Measurements from ENCODE around the gene TMEM88.

The TMEM88 gene

DNA sequence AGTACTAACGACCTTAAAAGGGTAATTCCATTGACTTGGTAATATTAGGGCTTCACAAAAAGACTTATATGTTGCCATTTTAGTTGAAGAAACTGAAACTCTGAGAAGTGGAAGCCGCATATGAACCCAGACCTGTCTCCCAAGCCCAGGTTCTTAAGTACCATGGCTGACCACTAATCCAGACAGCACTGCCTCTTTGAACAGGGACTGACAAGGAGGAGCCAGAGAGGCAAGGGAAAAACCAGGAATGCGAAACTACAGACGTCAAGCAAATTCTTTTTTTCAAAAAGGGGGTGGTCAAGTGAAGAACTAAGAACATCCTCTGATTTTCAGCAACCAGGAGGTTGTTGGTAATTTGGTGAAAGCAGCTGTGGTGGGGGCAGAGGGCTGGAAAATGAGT is 18.2 kb downstream of the TMEM88 start:
- Histone ChIP-seq H3K36me3 (ENCODE audit: control insufficient read depth, insufficient read depth, low read length) (peaks cover 2% of the 10 kb centered on the region), H3K79me2 (ENCODE audit: control insufficient read depth, insufficient read depth, low read length) (no peaks in the 10 kb centered on the region), H2BK15ac (replicated peaks; ENCODE audit: low read depth) (no peak overlapping the region), H4K8ac (ENCODE audit: low read depth, low read length) (no peak overlapping the region), H2AK5ac (ENCODE audit: low read length) (no peak overlapping the region), H3K9ac (ENCODE audit: low read length) (no peak overlapping the region), H3K27ac (ENCODE audit: low read depth, low read length) (no peak overlapping the region), H3K79me1 (ENCODE audit: low read length) (no peaks in the 10 kb centered on the region), H4K5ac (ENCODE audit: low read length) (no peak overlapping the region), H3K4me2 (ENCODE audit: low read length) (no peak overlapping the region), H2BK120ac (ENCODE audit: low read depth, low read length) (no peak overlapping the region), H3K56ac (ENCODE audit: low read length) (no peak overlapping the region), H3K23ac (ENCODE audit: low read length) (no peak overlapping the region), H3K27me3 (ENCODE audit: insufficient read depth, low read length, poor library complexity) (no peaks in the 10 kb centered on the region), H3K4me3 (ENCODE audit: low read length) (no peak overlapping the region), H3K18ac (ENCODE audit: low read length) (no peak overlapping the region), H2BK5ac (ENCODE audit: low read length) (no peak overlapping the region), H3K4me1 (ENCODE audit: control insufficient read depth, low read depth, low read length) (no peaks in the 10 kb centered on the region), H3K4ac (ENCODE audit: low read depth, low read length) (no peak overlapping the region)
- WGBS (ENCODE audit: extremely low coverage, insufficient coverage, low lambda C conversion rate): no CpG with 5 or more reads among the region's 4 CpGs
- no peak for DNase-seq

DNA sequence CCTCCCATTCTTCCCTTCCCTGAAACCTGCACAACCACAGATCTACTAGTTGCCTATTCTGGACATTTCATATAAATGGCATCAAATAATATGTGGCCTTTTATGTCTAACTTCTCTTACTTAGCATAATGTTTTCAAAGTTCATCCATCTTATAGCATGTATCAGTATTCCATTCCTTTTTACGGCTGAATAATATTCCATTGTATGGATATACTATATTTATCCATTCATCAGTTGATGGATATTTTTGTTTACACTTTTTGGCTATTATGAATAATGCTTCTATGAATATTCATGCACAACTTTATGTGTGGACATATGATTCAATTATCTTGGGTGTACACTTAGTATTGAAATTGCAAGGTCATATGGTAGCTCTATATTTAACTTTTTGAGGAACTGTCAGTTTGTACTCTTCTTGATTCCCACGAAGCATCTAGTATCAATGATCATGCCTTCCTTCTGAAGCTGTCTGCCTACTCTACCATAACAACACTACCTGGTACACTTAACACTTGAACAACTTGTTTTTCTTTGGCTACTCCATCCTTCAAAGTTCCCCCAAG is 21.0 kb downstream of the TMEM88 start:
- no peaks in the 10 kb centered on the region for H3K79me2 ChIP-seq (ENCODE audit: control insufficient read depth, insufficient read depth, low read length)
- H2BK15ac ChIP-seq (replicated peaks; ENCODE audit: low read depth): no peak overlapping the region
- no peak overlapping the region for H4K8ac ChIP-seq (ENCODE audit: low read depth, low read length)
- H2AK5ac ChIP-seq (ENCODE audit: low read length): no peak overlapping the region
- no peak overlapping the region for H3K4me3 ChIP-seq (ENCODE audit: low read length)
- peaks cover 1% of the 10 kb centered on the region for H3K79me1 ChIP-seq (ENCODE audit: low read length)
- H3K56ac ChIP-seq (ENCODE audit: low read length): no peak overlapping the region
- H3K23ac ChIP-seq (ENCODE audit: low read length): no peak overlapping the region
- WGBS (ENCODE audit: extremely low coverage, insufficient coverage, low lambda C conversion rate): no CpG with 5 or more reads among the region's 2 CpGs
- no peaks in the 10 kb centered on the region for H3K27me3 ChIP-seq (ENCODE audit: insufficient read depth, low read length, poor library complexity)
- no peak overlapping the region for H4K5ac ChIP-seq (ENCODE audit: low read length)
- H3K4me2 ChIP-seq (ENCODE audit: low read length): no peak overlapping the region
- no peak for DNase-seq
- no peak overlapping the region for H2BK120ac ChIP-seq (ENCODE audit: low read depth, low read length)
- no peak overlapping the region for H3K9ac ChIP-seq (ENCODE audit: low read length)
- no peak overlapping the region for H3K27ac ChIP-seq (ENCODE audit: low read depth, low read length)
- no peak overlapping the region for H2BK5ac ChIP-seq (ENCODE audit: low read length)
- peaks cover 9% of the 10 kb centered on the region for H3K36me3 ChIP-seq (ENCODE audit: control insufficient read depth, insufficient read depth, low read length)
- no peaks in the 10 kb centered on the region for H3K4me1 ChIP-seq (ENCODE audit: control insufficient read depth, low read depth, low read length)
- no peak overlapping the region for H3K4ac ChIP-seq (ENCODE audit: low read depth, low read length)
- no peak overlapping the region for H3K18ac ChIP-seq (ENCODE audit: low read length)

DNA sequence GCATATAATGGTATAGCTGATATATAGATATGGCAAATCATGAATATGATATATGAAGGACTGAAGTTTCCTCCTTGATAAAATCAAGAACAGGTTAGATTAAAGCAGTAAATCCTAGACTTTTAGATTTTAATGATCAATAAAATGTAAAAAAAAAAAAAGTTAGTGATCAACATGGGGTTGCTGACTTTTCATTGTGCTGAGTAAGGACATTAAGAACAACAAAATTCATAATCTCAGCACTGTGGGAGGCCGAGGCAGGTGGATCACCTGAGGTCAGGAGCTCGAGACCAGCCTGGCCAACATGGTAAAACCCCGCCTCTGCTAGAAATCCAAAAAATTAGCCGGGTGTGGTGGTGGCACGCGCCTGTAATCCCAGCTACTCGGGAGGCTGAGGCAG is 23.4 kb downstream of the TMEM88 start:
- no peak overlapping the region for H3K4me2 ChIP-seq (ENCODE audit: low read length)
- H3K23ac ChIP-seq (ENCODE audit: low read length): no peak overlapping the region
- H2BK15ac ChIP-seq (replicated peaks; ENCODE audit: low read depth): no peak overlapping the region
- H3K4me3 ChIP-seq (ENCODE audit: low read length): no peak overlapping the region
- no peak overlapping the region for H4K5ac ChIP-seq (ENCODE audit: low read length)
- peaks cover 11% of the 10 kb centered on the region for H3K36me3 ChIP-seq (ENCODE audit: control insufficient read depth, insufficient read depth, low read length)
- no peaks in the 10 kb centered on the region for H3K79me2 ChIP-seq (ENCODE audit: control insufficient read depth, insufficient read depth, low read length)
- no peak overlapping the region for H4K8ac ChIP-seq (ENCODE audit: low read depth, low read length)
- peaks cover 3% of the 10 kb centered on the region for H3K79me1 ChIP-seq (ENCODE audit: low read length)
- H3K18ac ChIP-seq (ENCODE audit: low read length): no peak overlapping the region
- DNase-seq: no peak
- H3K27me3 ChIP-seq (ENCODE audit: insufficient read depth, low read length, poor library complexity): no peaks in the 10 kb centered on the region
- no peak overlapping the region for H3K27ac ChIP-seq (ENCODE audit: low read depth, low read length)
- H3K4me1 ChIP-seq (ENCODE audit: control insufficient read depth, low read depth, low read length): no peaks in the 10 kb centered on the region
- H2AK5ac ChIP-seq (ENCODE audit: low read length): no peak overlapping the region
- no peak overlapping the region for H2BK5ac ChIP-seq (ENCODE audit: low read length)
- H3K4ac ChIP-seq (ENCODE audit: low read depth, low read length): no peak overlapping the region
- H2BK120ac ChIP-seq (ENCODE audit: low read depth, low read length): no peak overlapping the region
- H3K9ac ChIP-seq (ENCODE audit: low read length): no peak overlapping the region
- no CpG with 5 or more reads among the region's 7 CpGs for WGBS (ENCODE audit: extremely low coverage, insufficient coverage, low lambda C conversion rate)
- no peak overlapping the region for H3K56ac ChIP-seq (ENCODE audit: low read length)

DNA sequence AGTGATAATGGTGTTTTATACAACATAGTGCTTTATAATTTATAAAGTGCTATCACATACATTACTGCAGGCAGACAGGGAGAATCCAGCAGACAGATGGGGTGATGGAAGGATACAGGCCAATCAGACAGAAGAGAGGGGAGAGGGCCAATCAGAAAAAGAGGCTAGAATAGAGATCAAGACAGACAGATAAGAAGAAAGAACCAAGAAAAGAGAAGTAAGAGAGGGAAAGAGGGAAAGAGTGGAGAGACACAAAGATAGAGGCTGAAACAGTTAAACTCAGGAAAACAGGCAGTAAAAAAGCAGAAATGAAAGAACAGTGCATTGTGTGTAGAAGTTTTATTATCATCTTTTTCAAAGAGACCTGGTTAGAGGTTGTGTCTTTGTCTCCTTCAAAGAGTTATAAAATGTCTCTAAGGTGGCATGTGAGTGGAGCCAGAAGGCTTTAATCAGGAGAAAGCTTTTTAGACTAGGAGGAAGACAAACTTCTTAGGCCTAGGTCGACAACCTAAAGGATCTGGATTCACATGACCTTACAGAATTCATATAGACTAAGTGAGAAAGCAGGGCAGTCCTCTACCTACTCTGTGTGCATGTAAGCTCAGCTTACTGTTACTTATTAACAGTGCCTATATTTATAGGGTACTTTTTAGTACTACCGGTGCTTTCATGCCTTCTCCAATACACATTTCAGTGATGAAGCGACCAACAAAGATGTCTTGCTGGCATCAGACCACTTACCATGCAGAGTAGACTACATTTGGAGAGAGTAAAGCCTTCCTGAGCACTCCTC is 25.4 kb downstream of the TMEM88 start:
- Histone ChIP-seq H3K56ac (ENCODE audit: low read length) (no peak overlapping the region), H2BK5ac (ENCODE audit: low read length) (no peak overlapping the region), H3K23ac (ENCODE audit: low read length) (no peak overlapping the region), H2BK15ac (replicated peaks; ENCODE audit: low read depth) (no peak overlapping the region), H3K18ac (ENCODE audit: low read length) (no peak overlapping the region), H2BK120ac (ENCODE audit: low read depth, low read length) (no peak overlapping the region), H3K4me1 (ENCODE audit: control insufficient read depth, low read depth, low read length) (no peaks in the 10 kb centered on the region), H3K79me2 (ENCODE audit: control insufficient read depth, insufficient read depth, low read length) (no peaks in the 10 kb centered on the region), H4K5ac (ENCODE audit: low read length) (no peak overlapping the region), H2AK5ac (ENCODE audit: low read length) (no peak overlapping the region), H3K27ac (ENCODE audit: low read depth, low read length) (no peak overlapping the region), H3K4ac (ENCODE audit: low read depth, low read length) (no peak overlapping the region), H3K9ac (ENCODE audit: low read length) (no peak overlapping the region), H3K4me3 (ENCODE audit: low read length) (no peak overlapping the region), H3K79me1 (ENCODE audit: low read length) (peaks cover 3% of the 10 kb centered on the region), H3K36me3 (ENCODE audit: control insufficient read depth, insufficient read depth, low read length) (peaks cover 11% of the 10 kb centered on the region), H3K27me3 (ENCODE audit: insufficient read depth, low read length, poor library complexity) (no peaks in the 10 kb centered on the region), H4K8ac (ENCODE audit: low read depth, low read length) (no peak overlapping the region), H3K4me2 (ENCODE audit: low read length) (no peak overlapping the region)
- no peak for DNase-seq
- no CpG with 5 or more reads among the region's 3 CpGs for WGBS (ENCODE audit: extremely low coverage, insufficient coverage, low lambda C conversion rate)

DNA sequence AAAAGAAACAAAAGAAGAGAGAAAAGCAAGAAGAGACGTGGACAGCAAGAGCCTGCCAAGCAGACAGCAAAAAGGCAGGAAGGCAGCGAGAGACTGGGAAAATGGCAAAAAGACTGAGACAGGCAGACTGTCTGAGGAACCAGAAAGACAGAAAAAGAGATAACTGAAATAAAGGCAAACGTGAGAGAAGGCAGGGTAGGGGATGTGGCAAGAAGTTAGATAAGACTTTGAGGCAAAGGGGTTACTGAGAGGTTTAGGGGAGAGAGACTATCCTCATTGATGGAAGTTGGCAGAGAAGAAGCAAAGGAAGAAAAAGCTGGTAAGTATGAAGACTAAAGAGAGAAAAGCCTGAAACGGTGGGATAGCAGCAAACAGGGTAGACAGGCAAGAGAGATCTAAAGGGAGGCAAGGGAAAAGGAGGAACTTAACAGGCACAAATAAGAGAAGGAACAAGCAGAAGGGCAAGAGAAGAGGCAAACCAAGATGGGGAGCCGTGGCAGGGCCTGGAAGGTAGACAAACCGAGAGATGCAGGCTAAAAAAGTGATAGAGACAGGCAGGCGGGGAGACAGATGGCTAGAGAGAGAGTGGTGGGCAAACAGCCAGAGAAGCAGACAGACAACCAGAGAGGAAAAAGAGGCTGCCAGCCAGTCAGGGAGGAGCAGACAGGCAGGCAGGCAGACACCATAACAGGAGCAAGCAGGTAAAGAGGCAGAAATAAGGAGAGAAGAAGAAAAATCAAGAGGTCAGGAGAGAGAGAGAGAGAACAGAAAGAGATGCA is 26.6 kb downstream of the TMEM88 start:
- no peak overlapping the region for H3K27ac ChIP-seq (ENCODE audit: low read depth, low read length)
- H3K4me1 ChIP-seq (ENCODE audit: control insufficient read depth, low read depth, low read length): no peaks in the 10 kb centered on the region

More for the DNA sequence above, 26.6 kb downstream of the TMEM88 start:
- H3K27me3 ChIP-seq (ENCODE audit: insufficient read depth, low read length, poor library complexity): no peaks in the 10 kb centered on the region
- no peaks in the 10 kb centered on the region for H3K79me2 ChIP-seq (ENCODE audit: control insufficient read depth, insufficient read depth, low read length)
- H3K9ac ChIP-seq (ENCODE audit: low read length): peak overlapping the region; percentile 7
- no peak overlapping the region for H2BK120ac ChIP-seq (ENCODE audit: low read depth, low read length)
- peaks cover 11% of the 10 kb centered on the region for H3K36me3 ChIP-seq (ENCODE audit: control insufficient read depth, insufficient read depth, low read length)
- WGBS (ENCODE audit: extremely low coverage, insufficient coverage, low lambda C conversion rate): no CpG with 5 or more reads among the region's 7 CpGs
- H2BK15ac ChIP-seq (replicated peaks; ENCODE audit: low read depth): no peak overlapping the region
- H4K8ac ChIP-seq (ENCODE audit: low read depth, low read length): no peak overlapping the region
- no peak overlapping the region for H3K4me3 ChIP-seq (ENCODE audit: low read length)
- no peak overlapping the region for H3K4me2 ChIP-seq (ENCODE audit: low read length)
- H3K23ac ChIP-seq (ENCODE audit: low read length): no peak overlapping the region
- no peak for DNase-seq
- H3K56ac ChIP-seq (ENCODE audit: low read length): no peak overlapping the region
- H3K79me1 ChIP-seq (ENCODE audit: low read length): peaks cover 3% of the 10 kb centered on the region
- H3K18ac ChIP-seq (ENCODE audit: low read length): no peak overlapping the region
- no peak overlapping the region for H3K4ac ChIP-seq (ENCODE audit: low read depth, low read length)
- no peak overlapping the region for H2BK5ac ChIP-seq (ENCODE audit: low read length)
- H2AK5ac ChIP-seq (ENCODE audit: low read length): no peak overlapping the region
- no peak overlapping the region for H4K5ac ChIP-seq (ENCODE audit: low read length)

Measured in mesendoderm (in vitro differentiated cells).